ENCODE data around the gene MLKL.

DNA sequence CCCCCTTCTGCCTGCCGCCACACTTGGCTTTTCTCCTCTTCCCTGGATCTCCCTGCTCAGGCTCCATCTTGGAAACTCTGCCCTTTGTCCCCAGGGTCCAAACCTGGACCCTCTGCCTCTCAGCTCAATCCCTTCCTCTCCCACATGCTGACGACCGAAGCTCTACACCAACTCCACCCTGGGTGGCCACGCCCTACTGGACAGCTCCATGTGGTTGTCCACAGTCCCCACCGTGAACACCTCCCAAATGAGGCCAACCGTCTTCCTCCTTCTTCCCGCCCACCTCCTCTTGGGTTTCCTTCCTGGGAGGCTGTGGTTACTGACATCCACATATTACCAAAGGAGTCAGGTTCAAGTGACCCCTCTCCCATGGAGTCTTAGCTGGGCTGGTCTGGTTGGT lies 22.6 kb upstream of the MLKL start:
- TF ChIP-seq, protein P1, sequence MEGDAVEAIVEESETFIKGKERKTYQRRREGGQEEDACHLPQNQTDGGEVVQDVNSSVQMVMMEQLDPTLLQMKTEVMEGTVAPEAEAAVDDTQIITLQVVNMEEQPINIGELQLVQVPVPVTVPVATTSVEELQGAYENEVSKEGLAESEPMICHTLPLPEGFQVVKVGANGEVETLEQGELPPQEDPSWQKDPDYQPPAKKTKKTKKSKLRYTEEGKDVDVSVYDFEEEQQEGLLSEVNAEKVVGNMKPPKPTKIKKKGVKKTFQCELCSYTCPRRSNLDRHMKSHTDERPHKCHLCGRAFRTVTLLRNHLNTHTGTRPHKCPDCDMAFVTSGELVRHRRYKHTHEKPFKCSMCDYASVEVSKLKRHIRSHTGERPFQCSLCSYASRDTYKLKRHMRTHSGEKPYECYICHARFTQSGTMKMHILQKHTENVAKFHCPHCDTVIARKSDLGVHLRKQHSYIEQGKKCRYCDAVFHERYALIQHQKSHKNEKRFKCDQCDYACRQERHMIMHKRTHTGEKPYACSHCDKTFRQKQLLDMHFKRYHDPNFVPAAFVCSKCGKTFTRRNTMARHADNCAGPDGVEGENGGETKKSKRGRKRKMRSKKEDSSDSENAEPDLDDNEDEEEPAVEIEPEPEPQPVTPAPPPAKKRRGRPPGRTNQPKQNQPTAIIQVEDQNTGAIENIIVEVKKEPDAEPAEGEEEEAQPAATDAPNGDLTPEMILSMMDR (optimal IDR thresholded peaks at IDR 0.05 in 1 of 3, IDR thresholded peaks at IDR 0.05 in 1 of 3, conservative IDR thresholded peaks at IDR 0.05 in 1 of 3; ENCODE audit: extremely low read depth in 1 of 3, insufficient read depth in 2 of 3, low read length in 3 of 3), result no peak
- no peak for TF ChIP-seq EZH2 (IDR thresholded peaks at IDR 0.05; ENCODE audit: low read length)

All from keratinocyte (primary cell).